ENCODE results near the gene PLXDC2.

The PLXDC2 gene

GRCh38 chr10:19956516-19957032 lies 140.3 kb downstream of the PLXDC2 start:
- DNase-seq, result no peak
- in situ Hi-C loops (cut with HindIII; ENCODE audit: low pct_ligation_motif_present, low pct_unique_long_range_greater_than_20kb, low sequenced_read_pairs), result no loop called here

GRCh38 chr10:19958787-19959186 lies 142.6 kb downstream of the PLXDC2 start:
- in situ Hi-C loops (cut with HindIII; ENCODE audit: low pct_ligation_motif_present, low pct_unique_long_range_greater_than_20kb, low sequenced_read_pairs), result no loop called here
- DNase-seq, result peak; percentile 77

DNA sequence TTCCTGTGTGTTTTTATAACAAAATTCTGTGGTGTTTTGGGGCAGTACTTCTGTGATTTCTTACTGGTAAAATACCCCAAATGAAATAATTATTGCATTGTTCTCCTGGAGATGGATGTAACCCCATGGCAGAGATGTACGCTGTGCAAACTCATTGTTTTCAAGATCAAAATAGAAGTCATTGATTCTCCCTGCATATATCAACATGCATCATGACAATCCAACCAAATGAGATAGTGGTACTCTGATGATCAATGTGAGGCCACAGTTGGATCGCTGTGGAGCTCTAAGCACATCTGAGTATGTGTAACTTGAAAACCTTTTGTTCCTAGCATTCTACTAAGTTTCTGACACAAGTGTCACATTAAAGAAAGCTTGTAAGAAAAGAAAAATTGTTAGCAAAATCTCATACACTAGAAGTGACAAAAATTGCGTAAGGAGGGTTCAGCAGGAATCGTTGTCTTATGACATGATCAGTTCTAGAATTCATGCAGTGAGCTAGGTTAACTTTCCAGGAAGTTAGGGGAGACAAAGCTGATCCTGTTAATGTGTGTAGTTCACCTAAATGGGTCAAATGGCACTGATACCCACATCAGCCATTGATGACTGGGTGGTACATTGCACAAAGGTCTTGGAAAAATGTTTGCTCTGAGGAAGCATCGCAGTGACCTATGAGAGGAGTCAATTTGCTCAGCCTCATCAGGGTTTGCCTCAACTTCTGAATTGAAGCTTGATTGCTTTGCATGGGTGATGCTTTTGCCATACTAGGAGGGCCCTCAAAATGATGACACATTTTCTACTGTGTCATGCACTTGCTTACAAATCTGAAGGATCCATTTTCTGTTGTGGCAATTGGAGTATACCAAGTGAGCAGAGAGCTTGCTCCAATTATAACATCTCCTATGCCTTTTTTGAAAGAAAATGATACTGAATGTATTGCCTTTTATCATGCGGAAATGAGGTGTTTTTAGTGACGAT lies 145.1 kb downstream of the PLXDC2 start:
- in situ Hi-C loops (cut with HindIII; ENCODE audit: low pct_ligation_motif_present, low pct_unique_long_range_greater_than_20kb, low sequenced_read_pairs), result no loop called here
- no peak for DNase-seq

DNA sequence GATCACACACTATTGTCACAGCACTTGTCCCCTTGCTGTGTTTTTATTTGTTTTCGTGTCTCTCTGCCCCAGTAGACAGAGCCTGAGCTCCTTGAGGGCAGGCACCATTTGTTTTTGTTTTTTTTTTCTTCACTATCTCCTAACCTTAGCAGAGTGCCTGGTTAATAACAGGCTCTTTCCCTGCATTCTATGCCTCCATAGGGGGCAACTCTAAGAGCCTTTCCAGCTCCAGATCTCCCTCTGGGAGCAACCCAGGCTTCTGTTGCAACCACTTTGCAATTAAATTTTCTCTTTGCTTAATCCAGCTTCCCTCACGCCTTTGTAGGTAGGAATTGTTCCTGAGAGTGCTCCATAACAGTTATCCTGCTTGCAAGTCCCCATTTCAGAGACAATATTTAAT lies 148.4 kb downstream of the PLXDC2 start:
- in situ Hi-C loops (cut with HindIII; ENCODE audit: low pct_ligation_motif_present, low pct_unique_long_range_greater_than_20kb, low sequenced_read_pairs), result no loop called here

DNA sequence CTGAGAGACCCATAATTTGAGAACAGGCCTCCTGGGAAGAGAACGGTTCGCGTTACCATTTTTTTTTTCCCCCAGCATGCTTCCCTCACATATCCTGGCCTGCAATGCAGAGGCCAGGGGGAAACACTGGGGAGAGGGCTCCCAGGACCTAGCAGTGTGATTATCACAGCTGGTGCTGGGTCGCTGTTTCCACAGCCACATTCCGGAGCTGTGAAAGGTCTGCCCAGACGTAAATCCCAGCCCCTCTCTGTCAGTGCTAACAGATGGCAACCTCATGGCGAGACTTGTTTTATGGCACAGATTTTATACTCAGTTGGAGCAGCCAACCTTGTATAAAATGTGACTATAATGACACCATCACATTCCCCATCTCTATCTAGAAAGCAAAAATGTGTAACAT lies 150.5 kb downstream of the PLXDC2 start:
- in situ Hi-C loops (cut with HindIII; ENCODE audit: low pct_ligation_motif_present, low pct_unique_long_range_greater_than_20kb, low sequenced_read_pairs), result no loop called here
- no peak for DNase-seq

More for the DNA sequence above, 148.4 kb downstream of the PLXDC2 start:
- DNase-seq, result no peak

GRCh38 chr10:19967981-19968380 lies 151.7 kb downstream of the PLXDC2 start:
- DNase-seq, result no peak
- in situ Hi-C loops (cut with HindIII; ENCODE audit: low pct_ligation_motif_present, low pct_unique_long_range_greater_than_20kb, low sequenced_read_pairs), result no loop called here

GRCh38 chr10:19968745-19969144 lies 152.5 kb downstream of the PLXDC2 start:
- DNase-seq, result no peak
- in situ Hi-C loops (cut with HindIII; ENCODE audit: low pct_ligation_motif_present, low pct_unique_long_range_greater_than_20kb, low sequenced_read_pairs), result no loop called here

DNA sequence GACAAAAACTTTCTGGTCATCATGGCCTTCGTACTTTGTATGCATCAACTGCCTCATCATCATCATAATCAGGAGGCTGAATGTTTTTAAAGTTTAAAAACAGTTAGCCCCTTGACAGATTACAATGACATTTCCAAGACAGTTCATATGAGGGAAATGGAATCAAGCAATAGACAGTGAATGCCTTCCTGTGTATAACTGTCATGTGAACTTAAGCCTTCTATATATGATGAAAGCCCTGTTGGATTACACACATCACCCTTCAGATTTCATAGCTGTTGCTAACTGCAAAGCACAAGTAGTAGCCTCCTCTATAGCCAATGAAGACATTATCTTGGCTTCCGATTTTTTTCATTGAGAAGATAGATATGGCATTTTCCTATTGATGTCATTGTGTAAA lies 154.0 kb downstream of the PLXDC2 start:
- in situ Hi-C loops (cut with HindIII; ENCODE audit: low pct_ligation_motif_present, low pct_unique_long_range_greater_than_20kb, low sequenced_read_pairs), result no loop called here

DNA sequence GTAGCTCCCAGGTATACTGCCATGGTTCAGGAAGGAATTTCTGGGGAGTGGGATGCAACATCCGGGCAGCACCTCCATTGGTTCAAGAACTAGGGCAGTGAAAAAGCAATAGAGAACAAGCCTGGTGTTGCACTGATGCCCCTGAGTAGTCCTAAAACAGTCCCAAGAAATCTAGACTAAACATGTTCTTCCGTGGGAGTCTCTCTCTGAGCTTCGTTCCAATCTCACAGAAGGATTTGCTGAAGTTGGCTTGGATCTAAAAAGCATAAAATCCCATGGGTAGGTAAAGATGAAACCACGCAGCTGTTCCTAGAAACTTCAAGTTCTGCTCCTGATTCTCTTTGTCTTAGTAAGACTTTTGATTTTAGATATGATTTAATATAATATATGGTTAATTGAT lies 154.5 kb downstream of the PLXDC2 start:
- in situ Hi-C loops (cut with HindIII; ENCODE audit: low pct_ligation_motif_present, low pct_unique_long_range_greater_than_20kb, low sequenced_read_pairs), result no loop called here

More for the DNA sequence above, 154.0 kb downstream of the PLXDC2 start:
- no peak for DNase-seq

DNA sequence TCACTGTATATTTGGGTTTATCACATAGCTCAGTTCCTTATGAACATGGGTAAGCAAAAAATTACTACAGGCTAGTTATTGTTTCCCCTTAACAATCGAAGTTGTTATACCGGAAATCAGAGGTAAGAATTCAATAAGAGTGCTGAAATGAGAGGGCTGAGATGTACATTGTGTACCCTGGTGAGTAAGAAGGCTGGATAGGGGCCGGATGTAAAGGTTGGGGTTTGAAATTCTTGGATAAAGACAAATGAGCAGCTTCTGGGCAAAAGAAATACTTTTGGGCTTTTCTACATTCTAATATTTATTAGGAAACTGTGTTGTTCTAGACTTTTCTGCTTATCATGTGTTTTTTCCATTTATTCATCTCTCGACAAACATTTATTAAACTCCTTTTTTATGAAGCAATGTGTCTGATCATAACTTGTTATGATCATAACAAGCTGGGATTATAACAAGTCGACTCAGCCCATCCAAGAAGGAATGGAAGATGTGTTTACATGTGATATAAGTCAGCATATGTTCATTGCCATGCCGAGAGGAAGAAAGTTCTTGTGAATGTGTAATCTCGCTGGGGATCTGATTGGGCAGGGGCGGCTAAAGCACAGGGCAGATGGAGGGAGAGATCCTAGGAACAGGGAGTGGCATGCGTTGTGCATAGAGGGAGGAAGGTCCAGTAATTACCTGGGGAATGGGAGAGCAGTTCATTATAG lies 155.3 kb downstream of the PLXDC2 start:
- in situ Hi-C loops (cut with HindIII; ENCODE audit: low pct_ligation_motif_present, low pct_unique_long_range_greater_than_20kb, low sequenced_read_pairs), result no loop called here
- DNase-seq, result no peak

More for the DNA sequence above, 154.5 kb downstream of the PLXDC2 start:
- DNase-seq, result no peak

DNA sequence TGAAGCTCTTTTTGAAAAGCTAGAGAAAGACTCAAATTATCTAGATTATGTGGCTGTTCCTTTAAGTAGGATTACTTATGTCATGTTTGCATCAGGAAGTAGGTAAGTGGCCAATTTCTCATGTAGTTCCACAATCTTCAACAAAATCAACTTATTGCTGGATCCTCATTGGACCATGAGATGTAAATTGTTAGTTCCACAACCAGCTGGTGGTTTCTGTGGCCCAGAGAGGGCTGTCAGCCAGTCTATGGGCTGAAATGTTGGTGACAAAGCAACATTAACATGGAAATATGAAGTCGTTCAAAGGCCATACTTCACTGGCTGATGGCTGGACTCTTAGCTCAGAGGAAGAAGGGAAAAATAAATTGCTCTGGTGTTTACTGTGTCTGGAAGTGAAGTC lies 157.9 kb downstream of the PLXDC2 start:
- no peak for DNase-seq
- in situ Hi-C loops (cut with HindIII; ENCODE audit: low pct_ligation_motif_present, low pct_unique_long_range_greater_than_20kb, low sequenced_read_pairs), result no loop called here

- DNase-seq, result no peak
- in situ Hi-C loops (cut with HindIII; ENCODE audit: low pct_ligation_motif_present, low pct_unique_long_range_greater_than_20kb, low sequenced_read_pairs), result no loop called here
These were observed 158.3 kb downstream of the PLXDC2 start for GRCh38 chr10:19974554-19974953.

DNA sequence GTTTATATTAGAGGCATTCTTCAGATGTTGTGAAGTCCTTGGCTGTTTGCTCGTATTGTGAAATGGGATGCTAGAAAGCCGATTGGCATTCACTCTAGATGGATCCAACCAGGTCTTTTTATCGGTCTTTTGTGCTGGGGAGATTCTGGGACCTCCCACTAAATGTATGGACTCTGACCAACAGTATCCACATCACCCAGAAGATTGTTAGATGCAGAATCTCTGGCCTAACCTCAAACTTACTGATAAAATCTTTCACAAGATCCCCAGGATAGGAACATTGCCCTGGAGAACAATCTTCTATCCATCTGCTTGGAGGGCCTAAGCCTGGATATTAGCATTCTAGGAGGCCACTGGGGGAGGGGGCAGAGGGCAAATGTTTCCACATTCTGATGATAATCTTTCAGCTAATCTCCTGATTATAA lies 160.9 kb downstream of the PLXDC2 start:
- in situ Hi-C loops (cut with HindIII; ENCODE audit: low pct_ligation_motif_present, low pct_unique_long_range_greater_than_20kb, low sequenced_read_pairs), result no loop called here
- DNase-seq, result no peak

DNA sequence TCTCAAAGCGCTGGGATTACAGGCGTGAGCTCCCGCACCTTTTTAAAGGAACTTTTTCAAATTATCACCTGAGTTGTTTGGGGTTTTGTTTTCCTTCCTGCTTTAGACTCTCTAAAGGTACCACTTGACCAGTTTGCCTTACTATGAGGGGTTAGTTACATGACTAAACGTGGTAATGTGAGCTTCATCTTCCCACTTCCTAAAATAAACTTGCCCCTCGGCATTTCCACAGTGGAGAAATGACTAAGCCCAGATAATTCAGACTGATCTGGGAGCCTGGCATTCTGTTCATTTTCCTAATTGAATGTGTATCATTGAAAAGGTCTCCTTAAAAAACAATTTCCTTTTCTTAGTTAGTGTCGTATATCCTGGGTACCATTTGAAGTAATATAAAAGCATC lies 163.4 kb downstream of the PLXDC2 start:
- in situ Hi-C loops (cut with HindIII; ENCODE audit: low pct_ligation_motif_present, low pct_unique_long_range_greater_than_20kb, low sequenced_read_pairs), result no loop called here
- no peak for DNase-seq

DNA sequence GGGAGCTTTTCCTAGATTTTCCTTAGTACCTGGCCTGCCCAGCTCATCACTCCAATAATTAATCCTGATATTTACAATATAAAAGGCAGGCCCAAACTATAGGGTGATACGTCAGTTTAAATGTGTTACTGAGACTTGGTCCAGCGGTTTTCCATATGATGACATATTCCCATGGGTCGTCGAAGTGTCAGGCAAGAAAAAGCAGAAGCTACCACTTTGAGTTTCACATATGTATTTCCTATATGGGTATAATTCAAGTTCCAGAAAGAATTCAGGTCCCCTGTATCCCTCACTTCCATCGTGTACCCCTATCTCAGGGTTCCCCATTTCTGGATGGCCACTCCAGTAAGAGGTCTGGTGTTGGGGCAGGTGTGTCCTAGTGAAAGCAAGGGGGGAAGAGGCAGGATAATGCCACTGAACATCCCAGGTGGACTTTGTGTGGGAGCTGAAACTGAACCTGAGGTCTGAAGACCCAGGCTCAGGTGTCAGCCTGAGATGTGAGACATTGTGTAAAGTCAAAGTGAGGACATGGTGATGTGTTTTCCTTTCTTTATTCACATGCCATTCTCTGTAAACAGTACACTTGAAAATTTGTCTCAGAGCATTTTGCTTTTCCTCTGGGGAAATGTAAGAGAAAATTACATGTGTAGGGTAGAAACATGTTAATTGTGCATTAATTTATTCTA lies 167.8 kb downstream of the PLXDC2 start:
- in situ Hi-C loops (cut with HindIII; ENCODE audit: low pct_ligation_motif_present, low pct_unique_long_range_greater_than_20kb, low sequenced_read_pairs), result no loop called here
- no peak for DNase-seq

GRCh38 chr10:19985745-19986144 lies 169.5 kb downstream of the PLXDC2 start:
- DNase-seq, result no peak
- in situ Hi-C loops (cut with HindIII; ENCODE audit: low pct_ligation_motif_present, low pct_unique_long_range_greater_than_20kb, low sequenced_read_pairs), result no loop called here

- DNase-seq, result no peak
- in situ Hi-C loops (cut with HindIII; ENCODE audit: low pct_ligation_motif_present, low pct_unique_long_range_greater_than_20kb, low sequenced_read_pairs), result no loop called here
These were observed 170.4 kb downstream of the PLXDC2 start for GRCh38 chr10:19986591-19986990.

DNA sequence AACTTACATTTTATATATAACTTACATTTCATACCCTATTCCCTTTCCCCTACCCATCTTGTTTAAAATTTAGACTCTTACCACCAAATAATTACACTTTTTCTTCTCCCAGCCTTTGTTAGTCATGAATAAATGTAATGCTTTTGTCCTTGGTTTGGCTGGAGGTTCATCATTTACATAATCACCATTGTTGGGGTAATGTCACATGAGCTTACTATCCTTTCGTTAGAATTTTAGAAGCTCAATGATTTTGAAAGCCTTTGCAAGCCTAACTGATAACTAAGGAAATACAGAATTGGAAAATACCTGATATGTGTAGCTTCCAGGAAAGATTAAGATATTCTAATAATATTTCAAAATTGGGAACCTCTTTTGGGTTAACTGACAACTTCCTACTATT lies 171.7 kb downstream of the PLXDC2 start:
- DNase-seq, result no peak
- in situ Hi-C loops (cut with HindIII; ENCODE audit: low pct_ligation_motif_present, low pct_unique_long_range_greater_than_20kb, low sequenced_read_pairs), result no loop called here

Measured in ACHN (cell line).